ENCODE measurements around the gene CAPN5.

Gene CAPN5

GRCh38 chr11:77167111-77167626, 100.4 kb downstream of the CAPN5 start:
- no peak for DNase-seq (ENCODE audit: low read depth in 1 of 2, low spot score in 1 of 2)

GRCh38 chr11:77167791-77168190, 101.0 kb downstream of the CAPN5 start:
- no peak for DNase-seq (ENCODE audit: low read depth in 1 of 2, low spot score in 1 of 2)

GRCh38 chr11:77170107-77170506, 103.3 kb downstream of the CAPN5 start:
- DNase-seq (ENCODE audit: low read depth in 1 of 2, low spot score in 1 of 2): no peak

GRCh38 chr11:77171254-77171653, 104.5 kb downstream of the CAPN5 start:
- DNase-seq (ENCODE audit: low read depth in 1 of 2, low spot score in 1 of 2): no peak

- no peak for DNase-seq (ENCODE audit: low read depth in 1 of 2, low spot score in 1 of 2)
These were observed 105.3 kb downstream of the CAPN5 start for GRCh38 chr11:77171885-77172665.

- DNase-seq (ENCODE audit: low read depth in 1 of 2, low spot score in 1 of 2): no peak
These were observed 105.9 kb downstream of the CAPN5 start for GRCh38 chr11:77172666-77172982.

GRCh38 chr11:77173494-77173893, 106.7 kb downstream of the CAPN5 start:
- no peak for DNase-seq (ENCODE audit: low read depth in 1 of 2, low spot score in 1 of 2)

GRCh38 chr11:77174559-77174958, 107.8 kb downstream of the CAPN5 start:
- no peak for DNase-seq (ENCODE audit: low read depth in 1 of 2, low spot score in 1 of 2)

- DNase-seq (ENCODE audit: low read depth in 1 of 2, low spot score in 1 of 2): no peak
These were observed 108.5 kb downstream of the CAPN5 start for GRCh38 chr11:77175021-77175842.
